ENCODE results near the gene C2orf78. TPM values are rescaled to one million over a fixed set of nuclear protein-coding genes. Genes with fewer than 3 reads are reported as not detected.

C2orf78 gene
- total and polyA plus RNA-seq, 2 of the 4 experiments (the other 2 are of a cell fraction), result 0.03 TPM; not detected in 1

- H3K36me3 ChIP-seq (ENCODE audit: control insufficient read depth, insufficient read depth, low read length), result no peaks in the 10 kb centered on the region
- H3K27me3 ChIP-seq (ENCODE audit: control insufficient read depth, insufficient read depth, low read length), result peaks cover 13% of the 10 kb centered on the region
- no TSS peak for BruUV-seq (replicated peaks)
- H4K91ac ChIP-seq (ENCODE audit: insufficient read depth, low read depth, low read length), result no peak overlapping the region
- H3K4me1 ChIP-seq (ENCODE audit: control insufficient read depth, insufficient read depth, low read length), result no peaks in the 10 kb centered on the region
- dilution Hi-C loops (cut with HindIII; ENCODE audit: low sequenced_read_pairs, unreplicated experiment) (no loop called here), intact Hi-C loops (cut with micrococcal nuclease) (no loop called here), in situ Hi-C loops (cut with MboI; ENCODE audit: low sequenced_read_pairs) (loop anchor here (10.0 to 25.0 kb wide), 2 partner anchors 164 to 516 kb away; partner anchors contain the start of genes SLC4A5 and TET3)
- CTCF ChIA-PET, result no interaction called here
- H3K27ac ChIP-seq (ENCODE audit: insufficient read depth, low read length), result no peak overlapping the region
- H2BK15ac ChIP-seq (ENCODE audit: low read depth, low read length), result no peak overlapping the region
- no peak overlapping the region for H3K56ac ChIP-seq (ENCODE audit: extremely low read depth, insufficient read depth, low read length)
- no peak overlapping the region for H3K14ac ChIP-seq (replicated peaks; ENCODE audit: low read depth, low read length)
- POLR2A ChIA-PET (ENCODE audit: unreplicated experiment), result no interaction called here
- H4K8ac ChIP-seq (ENCODE audit: low read depth in 2 of 2, low read length in 2 of 2), result no peak overlapping the region
- no peak overlapping the region for H2BK5ac ChIP-seq (ENCODE audit: low read depth, low read length, poor library complexity, severe bottlenecking)
- H2AK9ac ChIP-seq (replicated peaks; ENCODE audit: low read depth, low read length, poor library complexity), result no peak overlapping the region
- no peak for TF ChIP-seq RAD21 (IDR thresholded peaks at IDR 0.05; ENCODE audit: low read length)
- TF ChIP-seq RCOR1 (IDR thresholded peaks at IDR 0.05; ENCODE audit: insufficient replicate concordance, low read length), result no peak
- TF ChIP-seq BHLHE40 (IDR thresholded peaks at IDR 0.05; ENCODE audit: low read depth, low read length), result no peak
- no peak for TF ChIP-seq CHD1 (IDR thresholded peaks at IDR 0.05; ENCODE audit: low read depth, low read length)
- TF ChIP-seq MXI1 (IDR thresholded peaks at IDR 0.05; ENCODE audit: borderline replicate concordance, low read depth, low read length), result no peak
- no peak for TF ChIP-seq MAZ (IDR thresholded peaks at IDR 0.05; ENCODE audit: borderline replicate concordance, low read depth, low read length)
- TF ChIP-seq POLR2A (IDR thresholded peaks at IDR 0.05; ENCODE audit: low read depth, low read length), result no peak
- TF ChIP-seq CEBPB (IDR thresholded peaks at IDR 0.05; ENCODE audit: low read depth, low read length), result no peak
- no peak overlapping the region for H2BK120ac ChIP-seq (ENCODE audit: low read depth, low read length)
- H2AFZ ChIP-seq (replicated peaks; ENCODE audit: low read length, poor library complexity), result no peak overlapping the region
- H3K4ac ChIP-seq (ENCODE audit: low read depth, low read length), result no peak overlapping the region
- no CpG with 5 or more reads among the region's 2 CpGs for WGBS, 2 experiments (ENCODE audit: extremely low coverage in 2 of 2, insufficient read length in 1 of 2)
- H3K79me1 ChIP-seq (ENCODE audit: low read depth in 1 of 2, low read length in 2 of 2), result no peaks in the 10 kb centered on the region
- ATAC-seq (ENCODE audit: low read depth) (no peak), DNase-seq (no peak)
- H3K4me2 ChIP-seq (ENCODE audit: low read depth, low read length), result no peak overlapping the region
- peak overlapping the region; percentile 51; the same call in 1 of the 2 replicates for H3K23ac ChIP-seq (ENCODE audit: low read depth, low read length)
- no peaks in the 10 kb centered on the region for H4K20me1 ChIP-seq (ENCODE audit: insufficient read depth, low read length)
- H3K18ac ChIP-seq (ENCODE audit: low read depth, low read length), result no peak overlapping the region
- H2AK5ac ChIP-seq (ENCODE audit: low read depth, low read length), result no peak overlapping the region
- no peak overlapping the region for H4K5ac ChIP-seq (ENCODE audit: low read depth, low read length)
- H3K9me1 ChIP-seq (ENCODE audit: insufficient read depth, low read length), result 0 out of 2 replicates have a peak, but pooled peaks cover 5% of the 10 kb centered on the region
- no peak overlapping the region for H3K9ac ChIP-seq (ENCODE audit: low read depth, low read length)
- H2BK20ac ChIP-seq (ENCODE audit: low read depth, low read length), result no peak overlapping the region
- H3K4me3 ChIP-seq (ENCODE audit: insufficient read depth, low read depth, low read length), result no peak overlapping the region
- no peaks in the 10 kb centered on the region for H3K9me3 ChIP-seq (ENCODE audit: control insufficient read depth, insufficient read depth, low read length)
Observed at GRCh38 chr2:73821227-73821626, 37.2 kb downstream of the C2orf78 start.

Data from IMR-90 (cell line).